NCI-H1092 (cell line): Measurements from ENCODE around the gene HK2.
"Not testable (repeated sequence)": the region's sequence is repeated elsewhere in the genome, so short reads cannot be mapped to it uniquely, and the experiment has no call there.

Source experiments
- DNase-seq: peaks from one replicate; lab custom pipeline; 2025; lab: John Stamatoyannopoulos, UW

Gene HK2

DNA sequence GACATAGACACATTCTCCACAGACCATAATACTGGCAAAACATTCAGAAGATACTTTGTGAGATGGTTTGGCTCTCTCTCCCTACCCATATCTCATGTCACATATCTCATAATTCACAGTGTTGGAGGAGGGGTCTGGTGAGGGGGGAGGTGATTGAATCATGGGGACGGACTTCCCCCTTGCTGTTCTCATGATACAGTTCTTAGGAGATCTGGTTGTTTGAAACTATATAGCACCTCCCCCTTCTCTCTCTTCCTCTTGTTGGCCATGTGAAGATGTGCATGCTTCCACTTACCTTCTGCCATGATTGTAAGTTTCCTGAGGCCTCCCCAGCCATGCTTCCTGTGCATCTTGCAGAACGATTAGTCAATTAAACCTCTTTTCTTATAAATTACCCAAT is 61.1 kb downstream of the HK2 start:
- no peak for DNase-seq

DNA sequence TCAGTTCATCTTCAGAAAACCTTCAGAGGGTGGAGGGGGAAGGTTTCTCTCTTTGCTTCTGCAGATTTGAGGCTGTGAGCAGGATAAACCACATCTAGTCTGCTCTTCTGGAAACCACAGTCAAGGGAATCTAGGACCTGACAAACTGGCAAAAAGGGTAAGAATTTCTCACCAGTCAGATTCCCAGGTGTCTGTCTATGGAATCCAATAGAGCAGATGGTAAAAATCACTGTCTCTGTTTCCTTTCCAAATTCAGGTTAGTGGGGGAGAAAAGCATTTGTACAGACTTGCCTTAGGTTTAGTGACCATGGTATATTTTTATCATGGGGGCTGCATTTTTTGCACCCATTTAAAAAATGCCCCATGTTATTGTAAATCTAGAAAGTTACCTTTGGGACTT is 62.3 kb downstream of the HK2 start:
- no peak for DNase-seq

DNA sequence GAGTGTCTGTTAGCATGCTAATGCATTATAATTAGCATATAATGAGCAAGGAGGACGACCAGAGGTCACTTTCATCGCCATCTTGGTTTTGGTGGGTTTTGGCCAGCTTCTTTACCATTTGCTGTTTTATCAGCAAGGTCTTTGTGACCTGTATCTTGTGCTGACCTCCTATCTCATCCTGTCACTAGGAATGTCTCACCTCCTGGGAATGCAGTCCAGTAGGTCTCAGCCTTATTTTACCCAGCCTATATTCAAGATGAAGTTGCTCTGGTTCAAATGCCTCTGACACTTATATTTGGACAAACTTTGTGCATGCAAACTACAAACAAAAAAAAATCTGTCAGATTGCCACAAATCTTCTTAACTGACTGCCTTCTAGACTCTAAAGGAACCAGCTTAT is 66.3 kb downstream of the HK2 start:
- DNase-seq, result not testable (repeated sequence)

DNA sequence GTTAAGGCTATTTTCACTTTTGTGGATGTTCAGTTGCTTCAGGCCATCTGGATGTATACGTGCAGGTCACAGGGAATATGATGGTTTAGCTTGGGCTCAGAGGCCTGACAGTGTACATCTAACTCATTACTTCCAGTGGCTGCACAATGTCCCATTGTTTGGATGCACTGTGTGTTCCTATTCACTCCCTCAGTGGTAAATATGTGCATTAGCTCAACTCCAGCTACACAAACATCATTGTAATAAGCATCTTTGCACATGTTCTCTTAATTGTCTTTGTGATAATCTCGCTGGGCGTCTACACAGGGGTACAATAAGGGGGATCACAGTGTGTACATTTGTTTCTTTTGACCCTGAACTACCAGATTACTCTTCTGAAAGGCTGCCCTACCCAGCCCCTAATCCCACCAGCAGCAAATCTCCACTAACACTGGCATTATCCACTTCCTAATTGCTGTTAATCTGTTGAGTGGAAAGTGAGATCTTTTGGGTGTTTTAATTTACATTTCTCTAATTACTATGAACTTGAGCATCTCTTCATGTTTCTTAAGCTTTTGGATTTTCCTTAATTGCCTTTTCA is 68.4 kb downstream of the HK2 start:
- DNase-seq, result no peak

DNA sequence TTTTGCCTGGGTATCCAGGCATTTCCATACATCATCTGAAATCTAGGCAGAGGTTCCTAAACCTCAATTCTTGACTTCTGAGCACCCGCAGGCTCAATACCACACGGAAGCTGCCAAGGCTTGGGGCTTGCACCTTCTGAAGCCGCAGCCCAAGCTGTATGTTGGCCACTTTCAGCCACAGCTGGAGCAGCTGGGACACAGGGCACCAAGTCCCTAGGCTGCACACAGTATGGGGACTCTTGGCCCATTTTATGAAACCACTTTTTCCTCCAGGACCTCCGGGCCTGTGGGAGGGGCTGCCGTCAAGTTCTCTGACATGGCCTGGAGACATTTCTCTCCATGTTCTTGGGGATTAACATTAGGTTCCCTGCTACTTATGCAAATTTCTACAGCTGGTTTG is 72.5 kb downstream of the HK2 start:
- DNase-seq, result no peak

DNA sequence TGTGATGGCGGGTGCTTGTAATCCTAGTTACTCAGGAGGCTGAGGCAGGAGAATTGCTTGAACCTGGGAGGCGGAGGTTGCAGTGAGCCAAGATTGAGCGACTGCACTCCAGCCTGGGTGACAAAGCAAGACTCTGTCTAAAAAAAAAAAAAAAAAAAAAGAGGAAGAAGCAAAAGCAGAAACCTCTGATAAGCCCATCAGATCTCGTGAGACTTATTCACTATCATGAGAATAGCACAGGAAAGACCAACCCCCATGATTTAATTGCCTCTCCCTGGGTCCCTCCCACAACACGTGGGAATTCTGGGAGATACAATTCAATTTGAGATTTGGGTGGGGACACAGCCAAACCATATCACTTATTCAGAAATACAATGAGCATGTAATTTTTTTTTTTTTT is 73.6 kb downstream of the HK2 start:
- DNase-seq, result not testable (repeated sequence)

DNA sequence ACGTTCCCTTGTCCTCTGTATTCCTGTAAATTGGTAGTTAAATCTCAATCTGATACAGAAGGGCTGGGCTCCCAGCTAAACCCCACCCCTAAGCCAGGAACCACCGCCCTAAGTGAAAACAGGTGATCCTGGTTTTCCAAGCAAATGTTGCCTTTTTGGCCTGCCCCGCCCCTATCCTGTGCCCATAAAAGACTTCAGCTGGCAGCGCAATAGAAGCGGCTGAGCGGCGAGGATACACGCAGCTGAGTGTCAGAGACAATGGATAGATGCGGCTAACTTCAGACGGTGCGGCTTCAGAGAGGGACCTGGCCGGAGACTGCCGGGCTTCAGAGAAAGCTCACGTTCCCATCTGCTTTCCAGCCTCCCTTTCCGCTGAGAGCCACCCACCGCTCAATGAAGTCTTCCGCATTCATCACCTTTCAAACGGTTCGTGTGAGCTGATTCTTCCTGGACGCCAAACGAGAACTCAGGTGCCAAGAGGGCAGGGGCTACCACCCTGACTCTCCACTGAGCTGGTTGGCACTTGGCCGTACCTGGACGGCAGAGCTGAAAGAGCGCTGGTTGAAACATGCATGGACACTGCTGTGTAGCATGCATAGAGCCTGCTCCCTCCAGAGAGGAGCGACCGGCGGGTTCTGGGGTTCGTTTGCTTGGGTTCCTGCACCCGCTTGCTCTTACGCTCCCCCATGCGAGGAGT is 75.0 kb downstream of the HK2 start:
- DNase-seq, result no peak

DNA sequence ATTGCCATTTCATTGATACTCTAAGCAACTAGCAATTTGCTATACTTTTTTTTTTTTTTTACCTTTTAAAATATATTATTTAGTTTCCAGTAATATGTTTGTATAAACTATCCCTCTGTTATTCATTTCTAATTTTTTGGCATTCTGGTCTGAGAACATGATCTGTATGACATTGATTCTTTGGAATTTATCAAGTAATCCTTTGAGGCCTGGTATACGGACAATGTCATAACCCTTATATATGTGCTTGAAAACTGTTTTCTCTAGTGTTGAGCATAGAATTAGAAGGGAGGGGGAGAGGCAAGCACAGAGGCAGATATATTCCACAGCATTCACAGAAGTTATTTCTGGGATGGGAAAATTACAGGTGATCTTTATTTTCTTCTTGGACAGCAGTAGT is 76.3 kb downstream of the HK2 start:
- DNase-seq, result no peak

DNA sequence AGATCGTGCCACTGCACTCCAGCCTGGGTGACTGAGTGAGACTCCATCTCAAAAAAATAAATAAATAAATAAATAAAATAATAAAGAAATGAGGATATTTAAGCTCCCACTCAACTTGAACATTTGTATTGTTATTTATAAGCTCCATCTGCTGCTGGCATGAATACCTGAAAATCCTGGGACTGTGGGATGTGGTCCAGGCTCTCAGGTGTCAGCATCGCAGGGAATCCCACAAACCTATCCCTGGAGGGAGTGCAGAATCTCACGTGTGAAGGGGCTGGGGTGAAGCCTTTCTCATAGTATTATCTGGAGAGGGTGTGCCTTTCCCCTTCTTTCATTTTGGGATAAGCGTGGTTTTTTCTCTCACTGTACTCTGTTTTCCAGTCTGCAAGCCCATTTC is 77.1 kb downstream of the HK2 start:
- DNase-seq, result no peak

DNA sequence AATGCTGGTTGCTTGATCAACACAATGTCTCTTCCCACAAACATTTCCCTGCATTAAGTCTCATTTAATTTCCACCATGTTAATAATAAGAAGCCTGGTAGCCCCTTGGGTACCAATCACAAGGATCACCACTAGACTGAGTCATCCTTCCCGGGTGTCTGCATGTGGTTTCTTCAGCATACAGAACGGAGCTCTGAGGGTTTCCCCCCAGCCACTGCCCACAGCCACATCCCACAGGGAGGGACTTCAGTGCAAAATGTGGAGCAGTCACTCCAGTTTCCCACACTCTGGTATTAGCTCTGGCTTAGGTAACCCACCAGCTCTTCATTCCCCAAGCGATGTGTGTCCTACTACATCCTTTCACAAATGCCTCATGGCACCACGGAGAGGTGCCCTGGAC is 81.8 kb downstream of the HK2 start:
- DNase-seq, result no peak

DNA sequence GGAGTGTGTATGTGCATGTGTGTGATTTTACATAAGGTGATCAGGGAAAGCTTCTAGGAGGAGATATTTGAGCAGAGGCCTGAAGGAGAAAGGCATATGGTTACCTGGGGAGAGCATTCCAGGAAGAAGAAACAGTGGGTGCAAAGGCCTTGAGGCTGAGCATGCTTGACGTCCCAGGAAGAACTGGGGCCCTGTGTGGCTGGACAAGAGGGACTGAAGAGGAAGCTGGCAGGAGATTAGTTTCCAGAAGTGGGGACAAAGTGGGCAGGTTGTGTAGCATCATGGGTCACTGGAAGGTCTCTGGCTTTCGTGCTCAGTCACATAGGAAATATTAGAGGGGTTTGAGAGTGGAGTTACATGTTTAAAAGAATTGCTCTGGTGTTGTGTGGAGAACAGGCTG is 82.5 kb downstream of the HK2 start:
- DNase-seq, result no peak

DNA sequence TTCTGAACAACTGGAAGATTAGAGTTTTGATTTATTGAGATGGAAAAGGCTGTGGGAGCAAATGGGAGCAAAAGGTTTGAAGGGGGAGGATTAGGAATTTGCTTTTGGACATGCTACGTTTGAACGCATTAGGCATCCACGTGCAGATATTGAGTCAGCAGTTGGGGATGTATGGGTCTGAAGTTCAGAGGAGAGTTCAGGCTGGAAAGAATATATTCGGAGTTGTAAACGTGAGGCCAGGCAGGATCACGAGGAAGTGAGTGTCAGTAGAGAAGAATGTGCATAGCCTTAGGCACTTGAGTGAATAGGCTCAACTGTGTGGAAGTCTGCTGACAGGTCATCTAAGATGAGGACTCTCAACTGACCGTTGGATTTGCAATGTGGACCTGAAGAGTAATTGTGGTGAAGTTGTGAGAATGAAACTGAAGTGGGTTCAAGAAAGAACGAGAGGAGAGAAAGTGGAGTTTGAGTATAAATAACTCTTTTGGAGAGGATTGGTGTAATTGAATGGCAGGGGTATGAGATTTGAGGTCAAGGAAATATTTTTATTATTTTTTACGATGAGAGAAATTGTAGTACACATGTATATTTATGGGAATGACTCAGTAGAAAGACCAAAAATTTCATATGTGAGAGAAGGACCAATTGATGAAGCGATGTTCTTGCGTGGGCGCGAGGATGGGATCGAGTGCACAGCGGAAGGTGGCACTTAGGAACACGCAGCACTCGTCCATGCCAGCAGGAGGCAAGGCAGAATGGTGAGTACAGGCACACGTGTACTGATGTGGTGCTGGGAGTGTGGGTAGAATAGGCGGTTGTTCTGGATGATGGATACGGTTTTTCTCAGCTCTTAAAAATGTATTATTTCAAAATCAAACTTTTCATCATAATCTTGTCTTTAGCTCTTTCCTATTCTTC is 84.0 kb downstream of the HK2 start:
- no peak for DNase-seq

DNA sequence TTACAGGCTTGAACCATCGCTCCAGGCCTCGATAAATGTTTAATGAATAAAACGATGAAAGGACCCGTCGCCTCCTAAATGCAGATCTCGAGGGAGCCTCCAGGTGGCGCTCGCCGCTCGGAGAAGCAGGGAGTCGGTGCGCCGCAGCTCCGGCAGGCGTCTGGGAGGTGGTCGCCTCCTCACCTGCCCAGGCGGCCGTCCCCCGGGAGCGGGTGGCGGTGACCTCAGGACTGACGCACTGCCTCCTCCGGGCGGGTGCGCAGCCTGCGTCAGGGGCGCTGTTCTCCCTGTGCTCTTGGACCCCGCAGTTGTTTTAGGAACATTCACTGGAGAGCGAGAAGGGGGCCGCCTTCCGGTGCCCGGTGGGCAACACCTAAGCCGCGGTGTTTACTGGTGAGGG is 85.9 kb downstream of the HK2 start:
- peak; percentile 29 for DNase-seq

DNA sequence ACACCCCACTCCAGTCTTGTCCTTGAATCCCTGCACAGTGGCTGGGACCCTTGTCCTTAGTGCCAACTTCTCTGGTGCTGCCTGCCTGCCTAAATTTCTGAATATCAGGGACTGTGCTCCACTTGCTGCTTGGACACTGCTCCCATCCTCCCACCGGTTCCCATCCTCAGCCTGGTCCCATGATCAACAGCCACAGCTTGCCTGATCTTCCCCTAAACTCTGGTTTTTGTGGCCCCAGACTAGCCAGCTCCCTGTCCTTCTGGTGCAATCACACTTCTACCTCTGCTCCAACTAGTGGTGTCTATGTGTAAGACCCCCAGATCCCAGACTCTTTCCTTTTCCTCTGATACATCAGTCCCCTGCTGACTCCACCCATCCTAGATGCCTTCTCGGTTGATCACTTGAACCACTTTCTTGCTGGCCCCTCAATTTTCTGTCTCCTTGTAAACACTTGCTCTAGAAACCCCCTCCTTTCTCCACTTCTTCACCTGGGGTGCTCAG is 87.4 kb downstream of the HK2 start:
- no peak for DNase-seq

DNA sequence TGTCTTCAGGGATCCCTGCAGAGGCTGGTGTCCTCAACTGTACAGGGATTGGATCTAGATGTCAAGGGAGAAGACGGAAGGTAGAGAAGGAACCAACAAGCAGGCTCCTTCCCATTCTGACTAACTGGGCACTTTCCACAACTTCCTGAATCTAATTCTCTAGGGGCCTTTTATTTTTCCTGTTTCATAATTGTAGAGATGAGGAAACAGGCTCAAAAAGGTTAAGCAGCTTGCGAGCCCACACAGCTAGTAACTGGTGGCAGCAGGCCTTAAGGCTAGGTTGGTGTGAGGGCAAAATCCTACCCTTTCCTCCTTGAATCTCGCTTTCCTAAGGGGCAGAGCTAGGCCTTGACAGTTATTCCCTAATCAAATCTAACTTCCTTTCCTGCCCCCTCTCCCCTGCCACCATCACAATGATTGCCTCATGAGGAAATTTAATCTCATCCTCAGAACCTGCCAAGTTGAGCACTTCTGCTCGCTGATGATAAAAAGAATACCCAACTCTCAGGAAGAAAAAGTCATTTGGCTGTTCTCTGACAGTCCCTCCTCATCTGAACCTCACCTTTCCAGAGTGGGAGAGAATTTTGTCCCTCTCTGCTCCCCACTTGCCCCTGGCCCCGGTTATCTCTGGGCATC is 88.8 kb downstream of the HK2 start:
- DNase-seq, result no peak

DNA sequence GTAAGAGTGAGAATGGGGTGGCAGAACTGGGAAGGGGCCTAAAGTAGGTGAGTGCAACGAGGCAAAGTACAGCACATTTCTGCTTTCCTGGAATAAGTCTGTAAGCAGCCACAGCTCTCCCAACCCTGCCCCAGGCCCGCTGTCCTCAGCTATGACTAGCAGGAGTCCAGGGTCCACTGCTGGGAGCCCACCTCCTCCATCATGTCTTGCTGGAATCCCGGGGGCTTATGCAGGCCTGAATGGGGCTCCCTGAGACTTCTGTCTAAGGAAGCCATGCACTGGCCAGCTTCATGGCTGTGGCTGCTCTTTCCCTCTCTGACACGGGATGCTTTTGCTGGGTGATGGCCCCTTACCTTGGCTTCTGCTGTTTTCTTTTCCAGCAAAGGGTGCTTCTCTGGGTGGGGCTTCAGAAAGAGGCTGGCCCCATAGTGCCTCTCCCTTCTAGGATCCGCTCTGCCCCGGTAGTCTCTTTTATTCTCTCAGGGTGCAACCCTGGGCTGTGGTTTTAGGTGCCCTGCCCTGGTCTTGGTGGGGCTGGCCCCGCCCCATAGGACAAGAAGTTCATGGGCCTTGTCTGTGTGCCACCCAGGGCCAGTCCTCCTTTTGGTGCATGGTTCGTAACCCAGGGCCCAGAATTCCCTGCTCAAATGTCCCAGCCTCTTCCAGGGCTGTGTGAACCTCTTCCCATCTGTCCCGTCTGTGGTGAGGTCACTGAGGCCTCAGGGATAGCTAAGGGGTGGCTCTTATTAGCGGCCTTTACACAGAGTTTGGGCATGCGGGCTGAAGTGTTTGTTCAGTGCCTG is 90.7 kb downstream of the HK2 start:
- DNase-seq, result no peak

DNA sequence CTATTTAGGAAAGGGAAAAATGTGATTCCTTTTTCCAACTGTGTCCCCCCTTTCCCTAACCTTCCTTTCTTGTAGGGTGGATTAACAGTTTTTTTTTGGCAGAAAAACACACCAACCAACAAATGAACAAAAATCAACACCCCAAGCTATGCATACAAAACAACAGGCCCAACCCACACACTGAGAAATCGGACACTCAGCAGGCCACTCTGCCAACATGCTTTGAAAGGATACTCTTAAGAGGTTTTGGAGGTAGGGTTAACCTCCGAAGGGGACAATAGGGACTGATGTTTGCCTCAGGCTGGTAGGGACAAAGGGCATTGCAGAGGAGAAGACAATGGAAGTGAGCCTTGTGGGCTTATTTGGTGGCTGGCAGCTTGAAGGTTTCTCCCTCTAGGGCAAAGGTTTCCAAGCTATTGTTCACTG is 91.4 kb downstream of the HK2 start:
- no peak for DNase-seq

DNA sequence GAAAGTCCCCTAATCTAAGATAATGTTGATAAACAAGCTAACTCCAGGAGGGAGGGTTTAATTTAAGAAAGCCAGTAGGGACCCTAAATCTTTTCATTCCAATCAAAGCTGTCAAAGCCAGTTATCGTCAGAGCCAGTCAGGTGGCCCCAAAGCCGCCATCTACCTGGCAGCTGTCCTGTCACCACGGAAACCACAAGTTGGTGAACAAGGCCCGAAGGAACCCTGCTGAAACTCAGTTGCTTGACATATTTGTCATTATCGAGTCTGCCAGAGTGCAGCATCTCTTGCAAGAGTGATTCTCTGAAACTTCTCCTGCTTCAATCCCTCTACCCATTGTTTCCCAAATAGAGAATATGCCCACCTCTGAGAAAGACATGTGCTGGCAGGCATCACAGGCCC is 93.7 kb downstream of the HK2 start:
- no peak for DNase-seq

DNA sequence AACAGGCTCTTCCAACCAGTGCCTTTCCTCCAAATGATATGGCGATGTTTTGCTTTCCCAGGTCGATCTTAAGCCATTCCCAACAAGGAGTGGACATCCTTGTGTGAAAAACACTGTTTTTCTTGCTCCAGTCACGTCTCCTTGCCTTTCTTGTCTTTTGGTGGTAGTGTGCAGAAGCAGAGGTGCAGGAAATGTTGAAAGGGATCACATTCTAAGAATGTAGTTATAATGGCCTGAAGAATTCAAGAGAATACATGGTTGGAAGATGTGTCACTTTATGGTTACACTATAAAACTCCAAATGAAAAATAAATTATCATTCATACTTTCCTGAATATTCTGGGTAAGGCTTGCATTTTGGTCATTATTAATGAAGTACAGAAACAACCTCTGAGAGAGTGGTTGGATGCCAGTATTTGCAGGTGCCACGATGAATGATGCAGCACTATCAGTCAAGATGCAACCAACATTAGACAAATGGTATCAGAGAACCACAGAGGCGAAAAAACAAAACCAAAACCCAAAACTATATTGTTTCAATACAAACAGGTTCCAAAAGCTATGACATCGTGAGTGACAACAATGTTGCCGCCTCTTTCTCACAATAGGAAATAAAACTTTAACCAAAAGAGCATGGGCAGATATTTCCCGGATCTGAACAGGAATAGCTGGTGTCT is 97.0 kb downstream of the HK2 start:
- DNase-seq, result no peak

DNA sequence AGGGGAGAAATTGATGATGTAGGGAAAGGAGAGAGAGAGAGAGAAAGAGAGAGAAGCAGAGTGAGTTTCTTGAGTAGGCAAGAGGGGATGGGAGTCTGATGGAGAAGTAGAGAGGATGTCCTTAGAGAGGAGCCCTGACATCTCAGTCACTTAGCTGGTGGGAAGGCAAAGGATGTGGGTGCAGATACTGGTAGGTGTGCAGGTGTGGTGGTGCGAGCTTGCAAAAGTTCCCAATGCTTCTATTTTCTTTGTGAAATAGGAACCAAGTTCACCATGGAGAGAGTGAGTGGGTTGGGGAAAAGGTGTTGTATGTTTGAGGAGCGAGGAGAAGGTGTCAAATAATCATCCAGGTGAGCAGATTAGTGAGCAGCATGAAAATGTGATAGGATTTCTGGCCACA is 98.0 kb downstream of the HK2 start:
- no peak for DNase-seq

DNA sequence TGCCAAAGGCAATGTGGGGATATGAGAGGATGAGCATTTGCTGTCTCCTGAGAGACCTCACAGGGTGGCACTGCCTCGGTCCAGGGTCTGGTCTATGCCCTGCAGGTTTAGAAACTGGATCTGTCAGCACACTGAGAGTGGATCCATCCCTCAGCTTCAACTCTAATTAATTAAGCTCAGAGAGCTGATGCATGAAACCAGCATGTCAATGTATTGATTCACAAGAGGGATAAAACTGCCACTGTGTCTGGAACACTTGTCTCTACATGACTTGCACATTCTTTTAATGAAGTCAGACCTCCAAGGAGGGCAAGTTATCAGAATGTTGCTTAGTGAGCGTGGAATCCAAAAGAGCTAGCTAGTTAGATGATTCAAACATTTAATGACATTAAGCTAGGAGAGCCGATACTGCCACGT is 102.1 kb downstream of the HK2 start:
- no peak for DNase-seq
